HUES64 (cell line): ENCODE results near the gene TGIF2.
"Not testable (repeated sequence)": the region's sequence is repeated elsewhere in the genome, so short reads cannot be mapped to it uniquely, and the experiment has no call there.

ENCODE experiments used
- H3K27ac ChIP-seq: 2 replicates; pipeline ENCODE4 v1.7.0; 2013; ENCODE audit warnings: low read depth, low read length, inconsistent platforms
- H3K27me3 ChIP-seq: 2 replicates; pipeline ENCODE4 v1.6.1; 2013; ENCODE audit warnings: mild to moderate bottlenecking, low read length; ENCODE audit not compliant: insufficient read depth
- H3K36me3 ChIP-seq: 2 replicates; pipeline ENCODE4 v1.6.1; 2013; ENCODE audit warnings: mild to moderate bottlenecking, low read length; ENCODE audit not compliant: insufficient read depth
- H3K4me1 ChIP-seq: 2 replicates; pipeline ENCODE4 v1.6.1; 2013; ENCODE audit warnings: mild to moderate bottlenecking, low read length, moderate library complexity; ENCODE audit not compliant: insufficient read depth
- H3K4me3 ChIP-seq: 2 replicates; pipeline ENCODE4 v1.5.1; 2013; ENCODE audit warnings: mild to moderate bottlenecking, low read length, moderate library complexity
- H3K9ac ChIP-seq: 2 replicates; pipeline ENCODE4 v1.6.1; 2013; ENCODE audit warnings: mild to moderate bottlenecking, low read depth, low read length
- H3K9me3 ChIP-seq: 2 replicates; pipeline ENCODE4 v1.6.1; 2013; ENCODE audit warnings: low read depth, low read length; ENCODE audit not compliant: insufficient read depth
- WGBS: fragments of 150-250, 120-280 bp; methylation state at CpG from one replicate; pipeline ENCODE4 v1.1.7; 2013; ENCODE audit warnings: missing lambda C conversion rate; 5-methylcytosine and 5-hydroxymethylcytosine counted together

TGIF2 gene

DNA sequence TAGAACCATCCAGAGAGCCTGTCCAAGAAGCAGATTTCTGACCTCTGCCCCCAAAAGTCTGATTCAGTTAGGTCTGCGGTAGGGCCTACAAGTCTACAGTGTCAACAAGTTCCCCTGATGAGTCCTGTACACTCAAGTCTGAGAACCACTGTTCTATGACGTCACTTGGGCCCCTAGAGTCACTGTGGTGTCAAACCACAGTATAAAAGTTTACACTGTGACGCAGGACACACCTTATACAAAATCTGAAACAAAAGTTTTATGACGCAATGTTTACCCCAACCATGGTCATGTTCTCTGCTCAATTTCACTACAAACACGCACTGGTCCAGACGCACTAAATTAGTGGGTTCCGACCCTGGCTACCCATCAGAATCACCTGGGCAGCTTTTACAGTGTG lies 54.7 kb downstream of the TGIF2 start:
- WGBS, result 95% methylated on average over 7 of the region's 7 CpGs
- Histone ChIP-seq H3K4me1 (0 out of 2 replicates have a peak, but pooled peaks cover 4% of the 10 kb centered on the region), H3K9ac (no peak overlapping the region), H3K27me3 (no peaks in the 10 kb centered on the region), H3K9me3 (no peaks in the 10 kb centered on the region), H3K27ac (no peak overlapping the region), H3K4me3 (no peak overlapping the region), H3K36me3 (no peaks in the 10 kb centered on the region)

DNA sequence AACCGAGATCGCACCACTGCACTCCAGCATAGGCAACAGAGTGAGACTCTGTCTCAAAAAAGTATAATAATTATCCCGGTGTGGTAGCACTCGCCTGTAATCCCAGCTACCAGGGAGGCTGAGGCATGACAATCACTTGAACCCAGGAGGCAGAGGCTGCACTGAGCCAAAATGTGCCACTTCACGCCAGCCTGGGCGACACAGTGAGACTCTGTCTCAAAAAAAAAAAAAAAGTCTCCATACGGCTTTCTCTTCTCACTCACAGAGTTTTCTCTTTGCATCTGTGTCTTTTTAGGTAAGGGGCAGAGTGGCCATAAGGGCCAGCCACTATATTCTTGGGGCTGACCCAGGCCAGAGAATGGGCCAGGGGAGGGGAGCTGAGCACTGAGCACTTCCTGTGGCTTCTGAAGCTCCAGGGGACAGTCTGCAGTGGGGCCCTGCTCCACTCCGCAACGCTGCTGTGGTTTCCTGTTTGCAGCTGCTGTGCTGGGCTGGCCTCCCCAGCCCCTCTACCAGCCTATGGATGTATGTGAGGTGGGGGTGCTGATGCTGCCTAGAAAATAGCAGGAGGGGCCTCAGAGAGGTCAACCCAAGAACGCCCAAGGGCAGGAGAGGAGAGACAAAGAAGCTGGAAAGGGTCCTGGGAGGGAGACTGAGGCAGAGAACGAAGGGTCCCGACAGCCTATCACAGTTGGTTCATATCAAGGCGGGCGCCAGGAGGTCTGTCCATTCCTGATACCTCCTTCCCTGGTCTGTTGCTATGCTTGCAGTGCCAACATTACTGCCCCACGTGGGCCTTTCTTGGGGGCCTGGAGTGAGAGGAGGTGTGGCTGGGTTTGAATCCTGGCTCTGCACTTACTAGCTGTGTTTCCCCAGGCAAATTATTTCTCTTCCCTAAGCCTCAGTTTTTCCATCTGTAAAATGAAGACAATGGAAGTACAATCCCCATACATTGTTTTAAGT lies 56.6 kb downstream of the TGIF2 start:
- 86% methylated on average over 15 of the region's 15 CpGs for WGBS
- no peaks in the 10 kb centered on the region for H3K36me3 ChIP-seq
- no peaks in the 10 kb centered on the region for H3K27me3 ChIP-seq
- no peak overlapping the region for H3K9ac ChIP-seq
- H3K4me3 ChIP-seq, result no peak overlapping the region
- H3K4me1 ChIP-seq, result no peaks in the 10 kb centered on the region
- H3K27ac ChIP-seq, result no peak overlapping the region
- H3K9me3 ChIP-seq, result no peaks in the 10 kb centered on the region

DNA sequence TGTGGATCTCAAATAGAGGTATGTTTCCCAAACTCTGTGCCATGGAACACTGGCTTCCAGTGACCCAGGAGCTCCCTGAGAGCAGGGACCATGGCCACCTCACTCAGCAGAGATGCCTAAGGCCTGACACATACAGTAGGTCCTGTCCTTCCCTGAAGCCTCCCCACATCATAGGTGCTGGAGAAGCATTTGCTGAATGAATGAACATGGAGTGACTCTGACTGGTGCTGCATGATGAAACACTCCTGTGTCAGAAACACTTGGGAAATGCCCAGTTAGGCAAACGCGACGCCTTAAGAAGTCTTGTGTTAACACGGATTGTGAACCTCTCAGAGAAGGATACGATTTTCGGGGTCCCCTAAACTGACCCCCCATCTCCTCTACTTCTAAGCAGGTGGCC lies 58.2 kb downstream of the TGIF2 start:
- Histone ChIP-seq H3K27ac (no peak overlapping the region), H3K4me1 (no peaks in the 10 kb centered on the region), H3K36me3 (no peaks in the 10 kb centered on the region), H3K9ac (no peak overlapping the region), H3K4me3 (no peak overlapping the region), H3K27me3 (no peaks in the 10 kb centered on the region), H3K9me3 (no peaks in the 10 kb centered on the region)
- WGBS, result 94% methylated on average over 6 of the region's 6 CpGs

DNA sequence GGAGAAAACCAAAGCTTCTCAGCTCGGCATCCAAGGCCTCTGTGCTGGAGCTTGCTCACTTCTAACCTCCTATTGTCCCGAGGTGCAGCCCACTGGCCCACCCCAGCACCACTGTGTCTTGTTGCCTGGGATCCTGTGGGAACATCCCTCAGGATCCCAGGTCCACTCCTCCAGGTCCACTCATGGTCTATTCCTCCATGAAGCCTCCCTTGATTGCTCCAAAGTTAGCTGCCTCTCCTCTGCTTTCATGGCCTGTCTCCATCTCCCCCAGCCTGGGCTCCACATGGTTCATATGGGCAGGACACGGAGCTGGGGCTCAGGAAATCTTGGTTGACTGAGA lies 58.7 kb downstream of the TGIF2 start:
- no peak overlapping the region for H3K27ac ChIP-seq
- H3K4me1 ChIP-seq, result no peaks in the 10 kb centered on the region
- no peak overlapping the region for H3K4me3 ChIP-seq
- H3K9me3 ChIP-seq, result no peaks in the 10 kb centered on the region
- 90% methylated on average over 3 of the region's 3 CpGs for WGBS
- no peak overlapping the region for H3K9ac ChIP-seq
- H3K36me3 ChIP-seq, result no peaks in the 10 kb centered on the region
- H3K27me3 ChIP-seq, result no peaks in the 10 kb centered on the region

DNA sequence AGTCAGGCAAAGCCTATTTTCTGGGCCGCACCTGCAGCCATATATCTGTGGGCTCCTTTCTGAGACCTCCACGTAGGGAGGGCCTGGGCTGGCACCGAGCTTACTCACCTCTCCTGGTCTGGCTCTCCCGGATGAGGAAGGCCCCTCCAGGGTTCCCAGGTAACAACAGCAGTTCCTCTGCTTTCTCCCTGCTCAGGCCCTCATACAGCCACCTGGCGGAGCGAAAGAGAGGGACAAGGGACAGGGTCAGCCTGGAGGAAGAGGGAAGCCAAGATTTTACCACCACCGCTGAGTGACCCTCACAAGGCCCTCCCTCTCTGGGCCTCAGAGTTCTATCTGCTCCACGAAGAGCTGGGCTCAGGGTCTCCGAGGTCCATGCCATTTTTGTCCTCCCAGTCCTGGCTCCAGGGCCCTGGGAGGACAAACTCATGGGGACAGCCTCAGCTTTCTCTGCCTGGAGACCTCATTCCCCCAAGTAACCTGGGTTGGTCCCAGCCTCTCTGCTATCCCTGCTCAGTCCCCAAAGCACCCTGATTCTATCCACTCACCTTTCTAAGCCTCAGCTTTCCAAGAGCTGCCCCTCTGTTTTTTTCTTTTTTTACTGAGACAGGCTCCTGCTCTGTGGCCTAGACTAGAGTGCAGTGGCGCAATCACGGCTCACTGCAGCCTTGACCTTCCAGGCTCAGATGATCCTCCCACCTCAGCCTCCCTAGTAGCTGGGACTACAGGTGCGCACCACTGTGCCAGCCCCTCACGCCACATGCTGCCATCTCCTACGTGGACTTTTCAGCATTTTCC lies 59.3 kb downstream of the TGIF2 start:
- H3K4me1 ChIP-seq, result no peaks in the 10 kb centered on the region
- H3K27ac ChIP-seq, result no peak overlapping the region
- no peak overlapping the region for H3K9ac ChIP-seq
- H3K36me3 ChIP-seq, result no peaks in the 10 kb centered on the region
- 81% methylated on average over 14 of the region's 14 CpGs for WGBS
- no peaks in the 10 kb centered on the region for H3K27me3 ChIP-seq
- no peak overlapping the region for H3K4me3 ChIP-seq
- H3K9me3 ChIP-seq, result no peaks in the 10 kb centered on the region

DNA sequence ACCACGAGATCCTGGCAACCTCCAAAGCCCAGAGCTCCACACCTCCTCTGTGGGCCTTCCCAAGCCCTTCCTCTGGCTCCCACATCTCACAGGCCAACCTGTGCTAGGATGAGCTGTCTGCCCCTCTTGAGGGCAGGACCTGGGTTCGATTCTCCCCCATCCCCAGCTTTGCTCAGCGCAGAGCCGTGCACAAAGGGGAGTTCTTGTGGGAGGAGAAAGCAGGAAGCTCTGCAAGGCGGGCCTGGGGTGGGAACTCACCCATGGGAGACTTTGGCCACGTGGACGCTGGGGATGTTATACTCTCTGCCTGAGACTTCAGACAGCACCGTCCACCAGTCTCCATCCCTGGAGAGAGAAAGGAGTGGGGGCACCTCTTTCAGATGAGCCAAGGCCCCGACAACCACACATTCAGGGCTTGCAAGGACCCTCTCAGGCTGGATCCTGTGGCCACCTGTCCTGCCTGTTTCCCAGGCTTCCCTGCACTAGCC lies 59.9 kb downstream of the TGIF2 start:
- Histone ChIP-seq H3K9me3 (no peaks in the 10 kb centered on the region), H3K4me1 (no peaks in the 10 kb centered on the region), H3K27ac (no peak overlapping the region), H3K4me3 (no peak overlapping the region), H3K27me3 (no peaks in the 10 kb centered on the region), H3K9ac (no peak overlapping the region), H3K36me3 (no peaks in the 10 kb centered on the region)
- WGBS, result 92% methylated on average over 9 of the region's 9 CpGs

DNA sequence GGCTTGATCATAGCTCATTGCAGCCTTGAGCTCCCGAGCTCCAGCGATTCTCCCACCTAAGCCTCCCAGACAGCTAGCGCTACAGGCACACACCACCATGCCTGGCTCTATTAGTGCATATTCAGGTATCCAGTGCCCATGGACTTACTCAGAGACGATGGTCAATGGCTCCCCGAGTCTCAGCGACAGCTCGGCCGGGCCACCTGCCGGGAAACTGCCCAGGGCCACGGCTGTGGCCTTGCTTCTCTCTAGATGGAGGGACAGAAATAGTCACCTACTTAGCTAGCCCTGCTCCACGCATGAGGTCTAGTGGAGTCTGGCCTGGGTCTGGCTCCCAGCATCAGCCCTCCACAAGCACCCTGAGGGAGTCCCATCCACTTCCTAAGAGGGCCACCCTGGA lies 60.9 kb downstream of the TGIF2 start:
- H3K4me3 ChIP-seq, result no peak overlapping the region
- no peaks in the 10 kb centered on the region for H3K9me3 ChIP-seq
- H3K4me1 ChIP-seq, result no peaks in the 10 kb centered on the region
- 92% methylated on average over 11 of the region's 11 CpGs for WGBS
- no peak overlapping the region for H3K27ac ChIP-seq
- H3K36me3 ChIP-seq, result no peaks in the 10 kb centered on the region
- no peaks in the 10 kb centered on the region for H3K27me3 ChIP-seq
- H3K9ac ChIP-seq, result no peak overlapping the region

DNA sequence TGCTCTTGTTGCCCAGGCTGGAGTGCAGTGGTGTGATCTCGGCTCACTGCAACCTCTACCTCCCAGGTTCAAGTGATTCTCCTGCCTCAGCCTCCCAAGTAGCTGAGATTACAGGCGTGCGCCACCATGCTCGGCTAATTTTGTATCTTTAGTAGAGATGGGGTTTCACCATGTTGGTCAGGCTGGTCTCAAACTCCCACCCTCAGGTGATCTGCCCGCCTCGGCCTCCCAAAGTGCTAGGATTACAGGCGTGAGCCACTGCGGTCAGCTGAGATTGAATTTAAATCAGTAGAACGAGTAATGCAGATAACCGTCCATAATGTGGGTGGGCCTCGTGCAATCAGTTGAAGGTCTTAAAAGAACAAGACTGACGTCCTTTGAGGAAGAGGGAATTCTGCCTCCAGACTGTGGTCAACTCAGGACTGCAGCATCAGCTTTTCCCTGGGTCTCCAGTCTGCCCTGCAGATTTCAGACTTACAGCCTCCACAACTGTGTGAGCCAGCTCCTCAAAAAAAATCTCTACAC lies 65.5 kb downstream of the TGIF2 start:
- not testable (repeated sequence) for H3K4me1 ChIP-seq, H3K4me3 ChIP-seq, H3K9me3 ChIP-seq, H3K27me3 ChIP-seq, H3K36me3 ChIP-seq, H3K9ac ChIP-seq, H3K27ac ChIP-seq
- WGBS, result 96% methylated on average over 11 of the region's 12 CpGs

DNA sequence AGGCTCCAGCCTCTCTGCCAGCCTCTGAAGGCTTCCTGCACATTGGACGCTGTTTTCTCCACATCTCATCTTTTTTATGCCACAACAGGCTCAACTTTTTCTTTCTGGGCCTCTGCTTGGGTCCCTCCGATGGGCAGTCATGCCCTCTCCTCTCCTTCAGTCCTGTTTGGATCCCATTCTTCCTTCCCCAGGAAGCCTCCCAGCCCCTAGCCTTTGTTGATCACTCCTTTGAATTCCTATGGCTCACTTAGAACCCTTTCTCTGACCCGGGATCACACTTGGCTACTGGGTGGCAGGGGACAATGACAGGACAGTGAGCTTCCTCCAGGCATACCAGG lies 68.1 kb downstream of the TGIF2 start:
- 85% methylated on average over 3 of the region's 3 CpGs for WGBS
- Histone ChIP-seq H3K4me3 (no peak overlapping the region), H3K4me1 (peaks cover 16% of the 10 kb centered on the region; the same call in 1 of the 2 replicates), H3K36me3 (no peaks in the 10 kb centered on the region), H3K9ac (no peak overlapping the region), H3K27me3 (no peaks in the 10 kb centered on the region), H3K9me3 (no peaks in the 10 kb centered on the region), H3K27ac (no peak overlapping the region)

DNA sequence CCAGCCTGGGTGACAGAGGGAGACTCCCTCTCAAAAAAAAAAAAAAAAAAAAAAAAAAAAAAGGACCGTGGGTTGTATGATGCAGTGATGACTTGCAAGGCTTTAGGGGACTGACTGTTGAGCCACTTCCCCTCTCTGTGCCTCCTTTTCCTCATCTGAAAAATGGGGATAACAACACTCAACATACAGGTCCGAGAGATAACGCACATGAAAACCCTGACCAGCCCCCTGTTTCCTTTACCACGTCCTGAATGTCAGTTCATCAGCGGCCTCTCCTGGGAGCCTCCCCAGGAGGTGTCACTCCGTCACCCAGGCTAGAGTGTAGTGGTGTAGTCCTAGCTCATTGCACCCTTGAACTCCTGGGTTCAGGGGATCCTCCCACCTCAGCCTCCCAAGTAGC lies 68.7 kb downstream of the TGIF2 start:
- 96% methylated on average over 6 of the region's 6 CpGs for WGBS
- Histone ChIP-seq H3K4me1 (peaks cover 22% of the 10 kb centered on the region; the same call in 1 of the 2 replicates), H3K9ac (no peak overlapping the region)

More for the DNA sequence above, 68.7 kb downstream of the TGIF2 start:
- Histone ChIP-seq H3K4me3 (no peak overlapping the region), H3K9me3 (no peaks in the 10 kb centered on the region), H3K27ac (no peak overlapping the region), H3K36me3 (no peaks in the 10 kb centered on the region), H3K27me3 (no peaks in the 10 kb centered on the region)
